Fibroblast of pulmonary artery (primary cell): ENCODE results near the gene HYDIN.
A peak's percentile ranks its signal among the peaks of the same experiment; 100 is the strongest.
"Not testable (repeated sequence)": the region's sequence is repeated elsewhere in the genome, so short reads cannot be mapped to it uniquely, and the experiment has no call there.

Experiments
- DNase-seq: peaks from one replicate; pipeline ENCODE4 v3.0.0-alpha.2; 2010; ENCODE audit warnings: low read depth
- H3K4me3 ChIP-seq: replicated peaks from 2 replicates; pipeline ENCODE4 v1.5.1; 2011; ENCODE audit warnings: low read depth, mild to moderate bottlenecking, control low read depth, low read length, moderate library complexity

Gene HYDIN

GRCh38 chr16:70954922-70955321, 275.6 kb downstream of the HYDIN start:
- not testable (repeated sequence) for DNase-seq

GRCh38 chr16:70953824-70954223, 276.7 kb downstream of the HYDIN start:
- DNase-seq, H3K4me3 ChIP-seq: not testable (repeated sequence)

More at GRCh38 chr16:70954922-70955321, 275.6 kb downstream of the HYDIN start:
- H3K4me3 ChIP-seq = not testable (repeated sequence)

GRCh38 chr16:70943551-70943950, 287.0 kb downstream of the HYDIN start:
- not testable (repeated sequence) for DNase-seq, H3K4me3 ChIP-seq

- not testable (repeated sequence) for H3K4me3 ChIP-seq, DNase-seq
Observed at GRCh38 chr16:70939690-70940359, 290.7 kb downstream of the HYDIN start.

GRCh38 chr16:70936781-70937525, 293.6 kb downstream of the HYDIN start:
- not testable (repeated sequence) for H3K4me3 ChIP-seq
- peak; percentile 3 for DNase-seq

- DNase-seq, H3K4me3 ChIP-seq: not testable (repeated sequence)
Observed at GRCh38 chr16:70935325-70935724, 295.2 kb downstream of the HYDIN start.

GRCh38 chr16:70933746-70934145, 296.8 kb downstream of the HYDIN start:
- H3K4me3 ChIP-seq, DNase-seq: not testable (repeated sequence)

GRCh38 chr16:70930757-70931156, 299.8 kb downstream of the HYDIN start:
- H3K4me3 ChIP-seq, DNase-seq: not testable (repeated sequence)

GRCh38 chr16:70922164-70922563, 308.4 kb downstream of the HYDIN start:
- DNase-seq = peak; percentile 56
- H3K4me3 ChIP-seq = not testable (repeated sequence)

GRCh38 chr16:70920661-70921060, 309.9 kb downstream of the HYDIN start:
- H3K4me3 ChIP-seq, DNase-seq: not testable (repeated sequence)

- H3K4me3 ChIP-seq, DNase-seq: not testable (repeated sequence)
Observed at GRCh38 chr16:70888208-70888607, 342.3 kb downstream of the HYDIN start.

GRCh38 chr16:70884652-70885051, 345.9 kb downstream of the HYDIN start:
- H3K4me3 ChIP-seq, DNase-seq: not testable (repeated sequence)

- DNase-seq, H3K4me3 ChIP-seq: not testable (repeated sequence)
Observed at GRCh38 chr16:70882311-70882710, 348.2 kb downstream of the HYDIN start.

- not testable (repeated sequence) for H3K4me3 ChIP-seq, DNase-seq
Observed at GRCh38 chr16:70877895-70878294, 352.6 kb downstream of the HYDIN start.

GRCh38 chr16:70876442-70876841, 354.1 kb downstream of the HYDIN start:
- DNase-seq, H3K4me3 ChIP-seq: not testable (repeated sequence)

- not testable (repeated sequence) for H3K4me3 ChIP-seq, DNase-seq
Observed at GRCh38 chr16:70864698-70865097, 365.8 kb downstream of the HYDIN start.

- peak; percentile 0 for DNase-seq
- H3K4me3 ChIP-seq = not testable (repeated sequence)
Observed at GRCh38 chr16:70861996-70862395, 368.5 kb downstream of the HYDIN start.

- H3K4me3 ChIP-seq = not testable (repeated sequence)
- peak; percentile 6 for DNase-seq
Observed at GRCh38 chr16:70851299-70851698, 379.2 kb downstream of the HYDIN start.

- H3K4me3 ChIP-seq, DNase-seq: not testable (repeated sequence)
Observed at GRCh38 chr16:70823498-70824118, 406.9 kb downstream of the HYDIN start.

- DNase-seq, H3K4me3 ChIP-seq: not testable (repeated sequence)
Observed at GRCh38 chr16:70822734-70823133, 407.8 kb downstream of the HYDIN start.
